C4-2B (cell line): Measurements from ENCODE around the gene DNAH1.

Experiments used
- H3K27ac ChIP-seq: fragments of 450-650 bp; 2 replicates; pipeline ENCODE4 v1.5.1; 2017
- CTCF ChIP-seq: fragments of 450-650 bp; conservative IDR thresholded peaks from 2 replicates; pipeline ENCODE4 v1.5.1; 2017; ENCODE audit warnings: mild to moderate bottlenecking
- ZFX ChIP-seq: fragments of 450-650 bp; IDR thresholded peaks from 2 replicates; pipeline ENCODE4 v1.6.1; 2017

Gene DNAH1

GRCh38 chr3:52323526-52324295 lies 7.6 kb downstream of the DNAH1 start:
- H3K27ac ChIP-seq, result no peak overlapping the region
- TF ChIP-seq CTCF, result no peak

GRCh38 chr3:52324676-52325075 lies 8.6 kb downstream of the DNAH1 start:
- TF ChIP-seq ZFX (no peak), CTCF (no peak)

GRCh38 chr3:52325686-52326085 lies 9.6 kb downstream of the DNAH1 start:
- H3K27ac ChIP-seq, result no peak overlapping the region
- no peak for TF ChIP-seq ZFX
- TF ChIP-seq CTCF, result no peak

More at GRCh38 chr3:52324676-52325075, 8.6 kb downstream of the DNAH1 start:
- no peak overlapping the region for H3K27ac ChIP-seq

GRCh38 chr3:52326976-52327375 lies 10.9 kb downstream of the DNAH1 start:
- no peak overlapping the region for H3K27ac ChIP-seq
- TF ChIP-seq ZFX (no peak), CTCF (no peak)

- TF ChIP-seq ZFX, result no peak
- TF ChIP-seq CTCF, result no peak
- no peak overlapping the region for H3K27ac ChIP-seq
Measured at GRCh38 chr3:52327486-52328290, 11.6 kb downstream of the DNAH1 start.

GRCh38 chr3:52328536-52329080 lies 12.5 kb downstream of the DNAH1 start:
- H3K27ac ChIP-seq, result no peak overlapping the region
- TF ChIP-seq ZFX (no peak), CTCF (no peak)

- H3K27ac ChIP-seq, result no peak overlapping the region
- TF ChIP-seq CTCF, result no peak
- no peak for TF ChIP-seq ZFX
Measured at GRCh38 chr3:52330194-52330805, 14.2 kb downstream of the DNAH1 start.
